Right hindlimb (tissue), 1 donor: Measurements from ENCODE around the gene TP63.

Experiments used
- DNase-seq: peaks from one replicate; pipeline ENCODE4 v3.0.0-alpha.2; 2018

Gene TP63

DNA sequence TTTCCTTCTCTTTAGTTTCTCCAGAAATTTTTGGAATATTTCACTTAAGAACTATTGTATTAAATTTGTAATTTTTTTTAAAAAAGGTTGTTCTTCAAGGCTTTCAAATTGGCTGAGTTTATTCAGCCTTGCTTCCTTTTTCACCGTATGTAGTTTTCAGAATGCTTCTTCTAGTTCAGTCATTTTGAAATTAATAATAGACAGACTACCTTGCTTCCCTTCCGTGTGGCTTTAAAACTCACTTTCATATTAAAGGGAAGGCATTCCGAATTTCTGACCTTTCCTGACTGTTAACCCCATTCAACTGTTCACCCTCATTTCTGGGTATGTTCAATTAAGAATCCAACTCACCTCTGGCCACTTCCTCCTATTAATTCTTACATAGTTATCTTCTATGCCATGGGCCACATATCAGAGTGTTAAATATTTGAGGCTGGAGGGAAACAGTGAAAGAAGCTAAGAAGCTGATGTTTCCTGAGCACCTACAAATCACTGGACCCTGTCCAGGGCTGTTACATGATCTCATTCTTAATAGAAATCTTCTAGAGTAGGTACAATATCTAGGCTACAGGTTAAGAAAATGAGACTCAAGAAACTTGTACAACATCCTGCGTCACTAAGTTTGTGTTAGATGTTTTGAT lies 252.0 kb downstream of the TP63 start:
- no peak for DNase-seq

DNA sequence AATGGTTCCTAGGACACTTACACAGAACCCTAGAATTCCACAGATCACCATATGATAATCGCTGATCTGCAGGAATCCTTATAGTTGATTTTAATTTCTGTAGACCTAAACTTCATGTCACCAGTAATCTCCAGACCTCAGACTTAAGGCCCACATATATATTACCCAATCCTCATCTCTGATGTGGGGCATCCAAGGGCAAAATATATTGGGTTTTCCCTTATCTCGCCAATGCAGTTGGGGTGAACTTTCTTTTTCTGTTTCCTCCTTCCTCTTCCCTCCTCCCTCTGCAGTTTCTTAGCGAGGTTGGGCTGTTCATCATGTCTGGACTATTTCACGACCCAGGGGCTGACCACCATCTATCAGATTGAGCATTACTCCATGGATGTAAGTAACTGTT lies 259.3 kb downstream of the TP63 start:
- no peak for DNase-seq

DNA sequence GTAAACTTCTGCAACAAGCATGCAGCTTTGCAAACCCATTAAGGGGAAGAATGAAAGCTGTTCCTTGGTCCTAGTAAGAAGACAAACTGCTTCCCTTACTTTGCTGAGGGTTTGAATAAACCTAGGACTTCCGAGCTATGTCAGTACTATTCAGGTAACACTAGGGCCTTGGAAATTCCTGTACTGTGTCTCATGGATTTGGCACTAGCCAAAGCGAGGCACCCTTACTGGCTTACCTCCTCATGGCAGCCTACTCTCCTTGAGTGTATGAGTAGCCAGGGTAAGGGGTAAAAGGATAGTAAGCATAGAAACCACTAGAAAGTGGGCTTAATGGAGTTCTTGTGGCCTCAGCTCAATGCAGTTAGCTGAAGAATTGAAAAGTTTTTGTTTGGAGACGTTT lies 265.3 kb downstream of the TP63 start:
- DNase-seq, result no peak

DNA sequence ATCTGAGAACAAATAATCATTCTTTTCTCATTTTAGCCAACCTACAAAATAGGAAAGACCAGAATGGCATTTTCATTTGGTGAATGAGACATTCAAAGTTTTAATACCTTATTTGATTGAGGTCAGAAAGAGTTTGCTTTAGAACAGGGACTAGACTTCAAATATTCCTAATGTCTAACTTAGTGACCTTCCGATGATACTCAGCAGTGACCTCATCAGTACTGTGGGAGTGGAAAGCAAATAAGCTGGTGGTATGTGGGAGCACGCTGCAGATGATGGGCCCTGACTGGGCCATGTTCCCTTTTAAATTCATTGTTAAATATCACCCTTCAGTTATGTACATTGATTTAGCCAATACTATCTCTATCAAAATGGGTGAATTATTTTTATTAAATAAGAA lies 266.2 kb downstream of the TP63 start:
- DNase-seq, result no peak

DNA sequence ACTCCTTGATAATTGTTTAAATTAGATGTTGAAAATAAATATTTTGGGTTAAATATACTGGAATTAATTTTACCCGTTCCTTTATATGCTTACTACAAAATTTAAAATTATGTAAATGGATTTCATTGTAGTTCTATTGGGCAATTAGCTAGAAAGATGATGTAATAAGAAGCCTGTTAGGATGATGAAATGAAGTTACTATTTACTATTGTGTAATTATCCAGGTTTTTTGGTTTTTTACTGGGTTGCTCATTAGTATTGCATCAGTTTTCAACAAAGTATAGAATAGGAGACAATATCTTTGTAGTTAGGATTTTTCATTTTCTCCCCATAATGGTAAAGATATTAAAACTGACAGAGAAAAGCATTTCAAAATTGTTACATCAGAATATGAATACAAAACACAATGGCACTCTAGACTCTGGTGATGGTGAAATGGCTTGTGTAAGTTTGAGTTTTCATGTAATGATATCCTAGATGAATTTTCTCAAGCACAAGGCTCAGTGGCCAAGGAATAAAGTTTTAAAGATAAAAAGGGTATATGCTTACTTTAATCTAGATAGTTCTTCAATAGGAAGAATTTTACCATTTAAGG lies 267.5 kb downstream of the TP63 start:
- no peak for DNase-seq

DNA sequence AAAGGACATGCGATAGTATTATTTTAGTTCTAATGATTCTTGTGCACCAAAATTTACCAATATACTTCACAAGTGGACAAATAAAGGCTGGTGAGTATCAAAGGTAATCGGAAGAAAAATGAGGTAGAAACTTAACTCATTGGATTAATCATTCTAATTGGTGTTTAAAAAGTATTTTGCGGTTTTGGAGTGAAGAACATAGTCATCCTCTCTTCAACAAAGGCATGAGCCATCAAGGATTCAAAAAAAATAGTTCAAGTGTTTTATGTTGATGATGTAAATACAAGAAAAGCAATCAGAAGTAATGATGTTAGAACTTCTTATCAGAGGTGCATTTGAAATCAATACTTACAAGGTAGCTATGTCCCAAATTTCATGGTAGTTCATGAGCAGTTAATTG lies 268.0 kb downstream of the TP63 start:
- DNase-seq, result no peak

DNA sequence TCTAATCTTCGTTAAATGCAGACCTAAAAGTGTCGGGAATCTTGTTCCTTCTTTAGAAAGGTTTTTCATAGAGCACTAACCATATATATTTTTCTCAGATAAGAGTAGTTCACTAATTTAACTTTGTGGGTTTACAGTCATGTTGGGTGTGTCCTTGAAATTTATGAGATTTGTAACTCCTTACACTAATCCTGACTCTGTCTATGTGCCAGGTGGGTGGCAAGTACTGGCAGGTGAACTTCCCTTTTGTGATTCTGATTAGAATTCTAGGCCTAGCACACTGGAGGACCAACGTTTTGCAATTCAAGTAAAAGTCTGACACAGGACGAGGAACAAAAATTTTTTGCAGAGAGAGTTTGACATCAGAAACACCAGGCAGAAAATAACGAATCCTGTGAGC lies 269.4 kb downstream of the TP63 start:
- DNase-seq, result no peak

DNA sequence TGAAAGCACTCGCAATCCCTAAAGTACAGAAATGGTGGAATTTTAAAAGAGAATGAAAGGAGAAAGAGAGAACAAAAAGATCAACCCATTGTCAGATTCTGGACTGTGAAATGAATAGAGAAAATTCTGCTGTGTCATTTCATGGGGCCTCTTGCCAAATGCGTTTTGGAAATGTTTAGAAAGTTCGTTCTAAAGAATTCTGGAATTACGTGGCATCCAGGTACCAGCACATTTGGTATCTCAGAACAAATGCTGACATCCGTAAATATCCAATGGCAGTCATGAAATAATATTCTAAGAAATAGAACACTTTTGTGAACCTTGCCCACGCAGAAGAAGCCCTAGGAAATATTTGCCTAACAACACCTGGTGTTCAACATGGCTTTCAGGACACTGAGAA lies 270.3 kb downstream of the TP63 start:
- DNase-seq, result no peak

DNA sequence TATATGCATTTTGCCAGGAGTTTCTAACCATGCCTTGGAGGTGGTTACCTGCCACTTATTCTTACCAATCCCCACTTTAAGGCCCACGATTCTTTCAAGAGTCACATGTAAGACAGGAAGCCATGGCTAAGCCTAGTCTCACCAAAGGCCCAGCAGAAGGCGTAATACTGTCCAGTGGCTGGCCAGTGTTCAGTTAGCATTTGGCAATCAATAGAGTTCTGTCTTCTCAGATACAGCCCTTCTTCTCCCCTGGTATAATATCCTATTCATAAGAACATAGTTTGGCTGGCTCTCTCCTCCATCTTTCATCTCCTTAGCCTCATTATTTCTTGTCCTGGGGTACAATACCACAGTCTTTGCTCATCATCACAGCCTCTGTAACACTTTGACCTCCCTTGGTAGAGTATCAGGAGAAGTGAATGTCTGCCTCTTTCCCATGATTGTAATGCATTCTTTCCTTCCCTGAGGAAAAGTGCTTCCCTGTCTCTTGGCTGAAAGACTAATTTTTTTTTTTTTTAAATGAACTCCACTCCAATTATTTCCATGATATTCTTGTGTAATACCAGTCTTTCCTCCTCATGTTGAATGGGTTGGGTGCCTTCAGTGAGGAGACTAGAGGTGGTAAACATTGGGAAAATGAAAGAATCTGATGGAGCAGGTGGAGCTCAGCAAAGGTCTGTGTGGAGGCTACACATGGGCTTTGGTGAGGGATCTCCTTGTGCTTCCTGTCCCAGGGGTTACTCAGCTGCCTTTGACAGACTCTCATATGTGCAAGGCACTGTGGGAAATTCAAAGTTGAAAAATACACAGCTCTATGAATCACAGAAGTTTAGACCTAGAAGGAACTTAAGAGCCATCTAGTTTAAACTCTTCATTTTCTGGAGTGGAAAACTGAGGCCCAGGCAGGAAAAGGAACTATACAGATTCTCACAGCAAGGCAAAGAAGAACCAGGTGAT lies 271.3 kb downstream of the TP63 start:
- DNase-seq, result no peak

DNA sequence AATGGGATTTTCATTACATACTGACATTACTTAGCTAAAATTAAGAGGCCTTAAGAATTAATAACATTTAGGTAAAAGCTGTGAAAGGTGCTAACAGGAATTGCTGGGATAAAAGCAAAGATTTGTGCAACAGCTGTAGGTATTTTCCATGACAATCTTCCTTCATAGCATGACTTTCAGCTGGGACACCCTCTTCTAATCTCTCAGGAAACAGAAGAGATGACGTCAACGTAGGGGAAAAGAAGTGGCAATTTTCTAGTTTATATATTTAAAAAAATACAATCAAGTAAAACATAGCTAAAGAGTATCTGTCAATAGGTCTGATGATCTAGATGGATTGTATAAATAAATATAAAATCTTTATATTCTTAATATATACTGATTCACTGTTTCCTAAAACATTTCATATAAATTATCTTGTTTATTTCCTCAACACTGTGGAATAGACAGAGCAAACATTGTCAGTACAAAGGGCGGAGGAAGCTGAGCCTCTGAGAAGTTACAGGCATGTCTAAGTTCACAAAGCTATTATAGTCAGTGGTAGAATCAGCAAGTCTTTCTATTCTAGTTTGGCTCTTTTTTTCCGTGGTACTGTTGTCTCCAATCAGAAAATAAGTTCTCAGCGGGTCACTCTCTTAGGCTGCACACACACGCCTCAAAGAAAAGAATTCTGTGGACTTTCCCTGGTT lies 272.5 kb downstream of the TP63 start:
- no peak for DNase-seq

DNA sequence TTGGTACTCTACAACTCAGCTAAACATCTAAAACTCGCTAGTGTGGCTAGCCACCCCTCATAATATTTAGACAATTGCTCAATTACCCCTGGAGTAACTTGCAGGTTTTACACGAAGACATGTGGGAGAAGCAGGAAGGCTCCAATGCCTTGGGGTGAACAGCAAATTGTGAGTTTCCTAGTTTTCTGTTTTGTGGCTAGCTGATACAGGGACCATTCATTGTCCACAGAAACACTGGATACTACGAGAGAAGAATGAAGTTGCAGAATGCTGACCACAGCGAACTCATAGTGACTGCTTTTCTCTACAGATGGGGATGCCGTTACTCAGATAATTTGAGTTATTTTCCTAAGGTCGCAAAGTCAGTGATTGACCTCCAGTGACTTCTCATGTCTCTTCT lies 276.6 kb downstream of the TP63 start:
- no peak for DNase-seq

DNA sequence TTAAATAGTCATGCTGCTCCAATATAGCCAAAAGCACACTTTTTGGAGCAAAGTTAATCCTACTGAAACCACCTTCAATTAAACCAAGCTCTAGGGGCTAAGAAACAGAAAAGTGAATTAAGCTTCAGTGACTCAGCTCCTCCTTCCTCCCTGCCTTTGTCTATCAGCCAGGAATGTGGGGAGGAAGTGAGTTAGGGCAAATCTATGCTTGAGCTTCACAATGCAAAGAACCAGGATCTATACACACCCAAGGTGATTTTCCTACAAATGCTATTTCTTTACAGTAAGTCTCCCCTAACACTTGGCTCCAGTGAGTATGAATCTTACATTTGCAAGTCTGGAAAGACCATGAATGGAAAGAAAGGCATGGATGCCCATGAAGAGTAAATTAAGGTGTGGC lies 277.5 kb downstream of the TP63 start:
- DNase-seq, result no peak

DNA sequence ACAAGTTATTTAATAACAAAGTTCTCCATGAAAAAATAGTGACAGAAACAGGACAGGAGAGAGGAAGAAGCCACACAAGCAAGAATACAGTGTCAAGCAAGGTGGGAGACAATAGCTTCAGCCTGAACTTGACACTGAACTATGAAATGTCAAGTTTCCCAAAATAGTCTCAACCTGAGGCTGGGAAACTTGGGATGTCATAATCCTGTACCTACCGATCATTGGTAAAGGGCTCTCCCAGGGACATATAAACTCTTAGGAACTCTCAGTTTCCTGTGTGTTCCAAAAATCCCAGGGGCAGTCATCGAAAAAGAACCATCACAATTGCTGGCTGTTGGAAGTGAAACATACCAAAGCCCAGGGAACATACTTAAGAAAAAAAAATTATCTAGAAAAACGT lies 277.9 kb downstream of the TP63 start:
- no peak for DNase-seq

DNA sequence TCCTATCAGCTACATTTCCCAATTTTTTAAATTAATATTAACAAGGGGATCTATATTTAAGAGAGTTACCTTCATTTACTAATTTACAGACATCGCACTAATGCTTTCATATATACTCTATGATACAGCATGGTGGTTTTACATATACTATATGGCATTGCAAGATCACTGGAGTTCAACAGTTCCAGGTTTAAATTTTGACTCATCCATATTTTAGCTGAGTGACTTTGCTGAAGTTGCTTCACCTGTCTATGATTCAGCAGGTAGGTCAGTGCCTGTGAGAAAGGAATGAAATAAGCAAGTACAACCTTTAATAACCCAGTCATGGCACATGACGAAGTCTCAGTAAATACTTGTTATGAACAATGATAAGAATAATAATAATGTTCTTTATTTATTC lies 278.4 kb downstream of the TP63 start:
- DNase-seq, result no peak

DNA sequence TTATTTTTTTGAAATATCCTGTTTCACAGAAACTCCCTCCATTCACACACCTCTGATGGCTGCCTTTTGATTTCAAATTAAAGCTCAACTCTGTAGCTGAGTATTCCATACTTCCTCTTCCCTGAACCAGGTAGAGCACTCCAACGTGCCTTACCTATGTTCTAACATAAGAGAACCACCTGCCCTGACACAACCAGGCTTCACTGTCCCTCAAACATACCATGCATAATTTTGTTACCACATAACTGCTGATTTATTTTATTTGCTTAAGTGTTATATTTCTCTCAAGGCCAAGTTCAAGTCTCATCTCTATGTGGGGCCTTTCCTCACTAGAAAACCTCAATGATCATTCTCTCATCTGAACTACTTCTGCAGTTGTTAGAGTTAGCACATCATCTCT lies 279.8 kb downstream of the TP63 start:
- DNase-seq, result no peak

DNA sequence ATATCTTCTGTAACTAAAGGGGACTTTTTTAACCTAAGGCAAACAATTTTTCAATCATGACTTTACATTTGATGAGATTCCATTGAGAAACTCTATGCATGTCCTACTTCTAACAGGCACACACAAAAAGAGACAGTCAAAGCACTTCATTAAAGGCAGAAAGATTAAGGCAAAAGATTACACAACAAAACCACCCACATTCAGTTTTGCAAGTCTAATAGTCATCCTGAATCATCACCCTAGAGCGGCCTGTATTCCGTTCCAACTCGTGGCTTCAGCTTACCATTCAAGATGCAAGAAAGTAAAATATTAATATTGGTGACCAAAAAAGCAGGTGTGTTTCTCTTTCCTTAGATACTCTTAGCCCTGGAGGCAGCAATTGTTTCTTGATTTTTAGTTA lies 283.6 kb downstream of the TP63 start:
- no peak for DNase-seq

DNA sequence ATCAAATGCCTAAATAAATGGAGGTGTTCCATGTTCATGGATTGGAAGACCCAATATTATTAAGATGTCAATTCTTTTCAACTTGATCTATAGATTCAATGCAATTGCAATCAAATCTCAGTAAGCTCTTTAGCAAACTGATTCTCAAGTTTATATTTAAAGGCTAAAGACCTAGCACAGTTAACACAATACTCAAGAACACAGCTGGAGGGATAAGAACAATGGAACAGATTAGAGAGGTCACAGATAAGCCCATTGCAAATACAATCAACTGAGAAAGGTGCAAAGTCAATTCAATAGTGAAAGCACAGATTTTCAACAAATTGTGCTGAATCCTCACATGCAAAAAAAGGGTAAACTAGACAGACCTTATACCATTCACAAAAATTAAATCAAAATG lies 290.6 kb downstream of the TP63 start:
- DNase-seq, result no peak

DNA sequence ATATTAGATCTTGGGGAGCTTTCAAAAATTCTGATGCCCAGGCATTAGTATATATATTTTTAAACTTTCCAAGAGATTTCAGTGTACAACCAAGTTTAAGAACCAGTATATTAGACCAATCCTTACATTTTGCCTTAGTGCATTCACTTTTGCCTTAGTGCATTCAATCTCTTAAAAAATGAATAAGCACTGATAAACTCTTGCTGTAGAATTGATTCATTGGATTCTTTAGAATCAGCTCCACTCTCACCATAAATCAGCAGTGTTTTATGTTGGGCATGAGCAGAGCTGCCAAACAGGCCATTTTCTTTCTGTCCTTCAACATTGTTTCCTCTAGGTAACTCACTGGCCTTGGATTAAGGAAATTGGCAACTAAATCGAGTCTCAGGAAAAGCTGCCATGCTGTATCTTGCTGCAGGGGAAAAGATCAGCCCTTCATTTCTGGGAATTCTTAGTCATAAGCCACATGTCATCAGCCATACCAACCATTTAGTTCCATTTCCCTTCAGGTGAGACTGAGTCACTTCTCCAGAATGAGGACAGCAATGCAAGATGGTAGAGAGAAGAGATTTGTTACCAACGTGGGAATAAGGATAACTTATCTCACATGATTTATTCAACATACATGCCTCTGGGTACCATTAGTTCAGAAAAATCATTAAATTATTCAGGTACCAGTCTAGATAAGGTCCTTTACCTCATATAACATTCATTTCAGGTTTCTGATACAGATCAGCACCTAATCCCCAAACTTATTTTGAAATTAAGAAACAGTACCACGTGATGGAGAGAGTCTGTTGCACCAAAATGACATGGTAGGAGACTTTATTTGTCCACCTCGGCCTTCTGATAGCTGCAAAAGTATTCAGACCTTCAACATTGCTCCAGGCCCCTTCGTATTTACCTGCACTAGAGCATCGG lies 297.0 kb downstream of the TP63 start:
- no peak for DNase-seq

DNA sequence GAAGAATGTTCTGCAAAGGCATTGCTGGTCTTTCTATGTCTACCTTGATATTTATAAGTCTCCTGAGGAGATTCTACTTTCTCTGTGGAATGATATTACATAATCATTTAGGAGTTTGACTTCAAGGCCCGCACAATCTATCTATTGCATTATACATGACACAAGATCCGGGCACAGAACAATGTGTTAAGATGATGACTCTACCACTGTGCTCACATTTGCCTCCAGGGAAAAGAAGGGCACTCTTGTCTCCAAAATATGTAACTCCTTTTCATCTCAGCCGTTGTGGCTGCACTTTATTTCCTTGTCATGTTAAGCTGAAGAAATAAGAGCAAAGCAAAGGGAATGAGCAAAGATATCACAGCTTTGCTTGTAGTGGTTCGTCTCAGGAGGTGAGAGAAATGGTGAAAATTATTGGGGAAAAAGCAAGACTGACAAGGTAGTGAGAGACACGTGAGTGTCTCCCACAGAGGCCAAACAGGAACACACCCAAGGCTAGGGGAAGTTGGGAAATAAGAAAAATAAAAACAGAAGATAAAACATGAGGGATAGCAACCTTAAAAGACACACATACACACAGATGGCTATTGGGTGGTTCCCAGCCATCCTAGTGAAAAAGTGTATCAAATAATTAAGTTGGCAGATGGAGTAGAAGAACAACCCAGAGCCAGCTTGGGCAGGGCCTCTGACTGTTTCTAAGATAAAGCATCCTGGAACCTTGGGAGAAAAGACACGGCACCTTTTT lies 305.2 kb downstream of the TP63 start:
- DNase-seq, result no peak

DNA sequence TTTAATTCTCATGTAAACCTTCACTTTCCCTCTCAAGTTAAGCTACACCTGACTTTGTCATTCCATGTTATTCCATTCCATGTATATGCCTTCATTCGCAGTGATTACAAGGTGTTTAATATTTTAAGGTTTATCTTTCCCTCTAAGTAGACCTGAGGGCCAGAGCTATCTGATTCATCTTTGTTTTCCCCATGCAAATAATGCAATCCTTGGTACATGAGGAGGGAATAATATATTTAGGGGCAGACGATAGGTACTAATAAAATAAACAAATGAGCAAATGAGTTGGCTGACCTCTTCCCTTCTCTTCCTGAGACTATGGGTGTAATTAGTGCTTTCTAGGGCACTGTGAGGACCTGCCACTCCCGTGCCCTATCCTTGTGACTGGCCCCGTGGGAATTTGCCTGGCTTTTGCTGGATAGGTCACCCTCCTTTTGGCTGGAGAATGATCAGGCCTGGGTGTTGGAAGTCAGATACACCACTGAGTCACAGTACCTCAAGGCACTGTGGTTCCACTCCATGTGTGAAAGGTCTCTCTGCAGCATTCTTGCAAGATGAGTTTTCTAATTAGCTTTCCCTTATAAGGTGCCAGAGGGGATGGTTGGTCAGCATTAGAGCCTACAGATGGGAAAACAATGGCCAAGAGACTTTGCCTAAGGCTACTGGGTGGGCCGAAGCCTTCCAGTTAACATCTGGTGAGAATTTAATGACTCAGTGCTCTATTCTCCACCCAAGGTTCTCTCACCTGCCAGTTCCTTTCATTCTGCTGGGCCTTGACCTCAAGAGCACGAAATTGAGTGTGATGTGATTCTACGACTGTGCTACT lies 306.3 kb downstream of the TP63 start:
- no peak for DNase-seq

DNA sequence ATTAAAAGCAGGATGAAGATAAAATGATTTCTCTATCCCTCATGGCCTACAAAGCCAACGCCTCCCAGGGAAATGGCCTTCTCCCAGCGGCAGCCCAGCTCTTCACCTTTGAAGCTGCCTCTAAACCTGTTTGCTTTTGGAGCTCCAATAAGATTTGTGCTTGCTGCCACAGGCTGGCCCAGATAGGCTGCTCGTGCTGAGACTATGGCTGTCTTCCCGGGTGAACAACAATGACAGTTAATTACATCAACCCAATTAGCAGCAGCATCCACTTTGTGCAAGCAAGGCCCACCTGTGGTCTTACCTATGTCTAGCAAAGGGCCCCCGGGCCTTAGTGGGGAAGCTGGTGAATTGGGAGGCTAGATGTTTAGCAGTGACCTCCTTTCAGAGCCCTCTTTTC lies 309.9 kb downstream of the TP63 start:
- DNase-seq, result no peak
